ENCODE data around the gene CHD6.

Gene CHD6, protein sequence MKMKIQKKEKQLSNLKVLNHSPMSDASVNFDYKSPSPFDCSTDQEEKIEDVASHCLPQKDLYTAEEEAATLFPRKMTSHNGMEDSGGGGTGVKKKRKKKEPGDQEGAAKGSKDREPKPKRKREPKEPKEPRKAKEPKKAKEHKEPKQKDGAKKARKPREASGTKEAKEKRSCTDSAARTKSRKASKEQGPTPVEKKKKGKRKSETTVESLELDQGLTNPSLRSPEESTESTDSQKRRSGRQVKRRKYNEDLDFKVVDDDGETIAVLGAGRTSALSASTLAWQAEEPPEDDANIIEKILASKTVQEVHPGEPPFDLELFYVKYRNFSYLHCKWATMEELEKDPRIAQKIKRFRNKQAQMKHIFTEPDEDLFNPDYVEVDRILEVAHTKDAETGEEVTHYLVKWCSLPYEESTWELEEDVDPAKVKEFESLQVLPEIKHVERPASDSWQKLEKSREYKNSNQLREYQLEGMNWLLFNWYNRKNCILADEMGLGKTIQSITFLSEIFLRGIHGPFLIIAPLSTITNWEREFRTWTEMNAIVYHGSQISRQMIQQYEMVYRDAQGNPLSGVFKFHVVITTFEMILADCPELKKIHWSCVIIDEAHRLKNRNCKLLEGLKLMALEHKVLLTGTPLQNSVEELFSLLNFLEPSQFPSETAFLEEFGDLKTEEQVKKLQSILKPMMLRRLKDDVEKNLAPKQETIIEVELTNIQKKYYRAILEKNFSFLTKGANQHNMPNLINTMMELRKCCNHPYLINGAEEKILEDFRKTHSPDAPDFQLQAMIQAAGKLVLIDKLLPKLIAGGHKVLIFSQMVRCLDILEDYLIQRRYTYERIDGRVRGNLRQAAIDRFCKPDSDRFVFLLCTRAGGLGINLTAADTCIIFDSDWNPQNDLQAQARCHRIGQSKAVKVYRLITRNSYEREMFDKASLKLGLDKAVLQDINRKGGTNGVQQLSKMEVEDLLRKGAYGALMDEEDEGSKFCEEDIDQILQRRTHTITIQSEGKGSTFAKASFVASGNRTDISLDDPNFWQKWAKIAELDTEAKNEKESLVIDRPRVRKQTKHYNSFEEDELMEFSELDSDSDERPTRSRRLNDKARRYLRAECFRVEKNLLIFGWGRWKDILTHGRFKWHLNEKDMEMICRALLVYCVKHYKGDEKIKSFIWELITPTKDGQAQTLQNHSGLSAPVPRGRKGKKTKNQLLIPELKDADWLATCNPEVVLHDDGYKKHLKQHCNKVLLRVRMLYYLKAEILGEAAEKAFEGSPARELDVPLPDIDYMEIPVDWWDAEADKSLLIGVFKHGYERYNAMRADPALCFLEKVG (N-terminal part only)

GRCh38 chr20:41617902-41618806, at the start of gene CHD6:
CHD6 (minus strand) TSS chr20:41618377; CDS start chr20:41551337, 67,040 bp downstream.
- FAIRE-seq, result peak; percentile 96
- DNase-seq (ENCODE audit: insufficient read length, low spot score), result peak; percentile 99

- no peak for DNase-seq (ENCODE audit: insufficient read length, low spot score)
- FAIRE-seq, result peak; percentile 42
These were observed 46.4 kb upstream of the CHD6 start for GRCh38 chr20:41664584-41664983.

GRCh38 chr20:41657655-41658054, 39.5 kb upstream of the CHD6 start:
- no peak for FAIRE-seq

GRCh38 chr20:41655962-41656618, 37.9 kb upstream of the CHD6 start:
- FAIRE-seq (no peak), DNase-seq (ENCODE audit: insufficient read length, low spot score) (no peak)

More at GRCh38 chr20:41657655-41658054, 39.5 kb upstream of the CHD6 start:
- DNase-seq (ENCODE audit: insufficient read length, low spot score), result no peak

DNA sequence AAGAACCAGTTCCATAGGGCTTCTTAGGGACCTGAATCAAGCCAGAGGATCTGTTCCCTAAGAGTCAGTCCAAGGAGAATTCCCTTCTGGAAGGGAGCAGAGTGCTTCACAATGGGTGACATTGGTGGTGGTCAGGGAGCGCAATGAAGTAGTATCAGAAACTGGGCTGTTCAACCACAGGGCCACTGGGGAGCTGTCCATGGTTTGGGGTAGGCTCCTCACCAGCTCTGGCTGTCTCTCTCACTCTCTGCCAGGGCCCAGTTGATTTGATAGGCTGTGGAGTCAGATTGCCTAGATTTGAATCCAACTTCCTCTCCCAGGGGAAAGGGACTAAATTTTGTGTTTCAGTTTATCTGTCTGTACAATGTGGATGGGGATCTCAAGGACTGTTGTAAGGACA, 36.7 kb upstream of the CHD6 start:
- DNase-seq (ENCODE audit: insufficient read length, low spot score), result no peak
- FAIRE-seq, result no peak

- no peak for FAIRE-seq
- no peak for DNase-seq (ENCODE audit: insufficient read length, low spot score)
These were observed 36.1 kb upstream of the CHD6 start for GRCh38 chr20:41654292-41654691.

DNA sequence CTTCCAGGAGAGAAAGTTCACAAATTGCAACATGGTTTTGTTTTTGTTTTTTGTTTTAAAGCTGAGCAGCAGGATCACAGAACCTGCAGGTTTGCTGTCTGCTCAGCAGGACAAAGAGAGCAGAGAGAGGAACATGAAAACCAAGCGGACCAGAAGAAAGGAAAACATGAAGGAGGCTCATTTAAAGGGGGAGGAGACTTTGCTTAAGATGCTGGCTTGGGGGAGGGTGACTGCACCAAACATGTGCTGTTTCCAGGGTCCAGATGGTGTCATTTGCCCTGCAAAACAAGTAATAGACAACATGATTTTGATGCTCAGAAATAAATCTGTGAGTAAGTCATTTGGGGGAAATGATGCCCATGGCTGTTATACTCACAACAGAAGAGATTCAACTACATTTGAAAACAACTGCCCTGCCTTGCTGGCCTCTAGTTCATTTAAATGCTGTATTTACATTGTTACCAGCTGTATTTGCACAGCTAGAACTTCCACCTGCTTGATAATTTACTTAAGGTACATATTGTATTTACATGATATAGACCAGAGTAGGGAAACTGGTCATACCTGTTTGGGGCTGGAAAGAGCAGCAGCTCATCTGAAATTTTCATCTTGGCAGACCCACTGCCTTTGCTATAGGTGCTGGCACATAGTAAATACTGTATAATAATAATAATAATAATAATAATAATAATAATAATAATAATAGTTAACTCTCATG, 32.2 kb upstream of the CHD6 start:
- FAIRE-seq, result no peak
- DNase-seq (ENCODE audit: insufficient read length, low spot score), result no peak

GRCh38 chr20:41649489-41649888, 31.3 kb upstream of the CHD6 start:
- FAIRE-seq, result peak; percentile 14
- DNase-seq (ENCODE audit: insufficient read length, low spot score), result no peak

GRCh38 chr20:41645372-41645771, 27.2 kb upstream of the CHD6 start:
- no peak for FAIRE-seq
- DNase-seq (ENCODE audit: insufficient read length, low spot score), result no peak

DNA sequence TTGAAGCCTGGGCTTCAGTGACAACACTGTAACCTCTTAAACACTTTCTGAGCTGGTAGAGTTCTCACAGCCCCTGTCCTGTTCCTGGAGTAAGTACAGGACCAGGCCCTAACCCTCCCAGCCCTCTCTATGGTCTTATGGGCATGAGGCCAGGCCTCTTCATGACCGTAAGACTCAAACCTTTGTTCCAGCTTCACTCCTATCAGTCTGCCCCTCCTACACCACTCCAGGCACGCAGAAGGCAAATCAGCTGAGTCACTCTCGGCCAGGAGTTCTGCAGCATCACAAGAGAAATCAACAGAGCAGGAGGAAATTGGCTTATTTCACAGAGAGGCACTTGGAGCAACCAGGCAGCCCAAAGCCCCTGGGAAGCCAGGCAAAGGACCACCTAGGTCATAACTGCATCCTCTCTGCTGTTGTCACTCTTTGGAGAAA, 25.3 kb upstream of the CHD6 start:
- DNase-seq (ENCODE audit: insufficient read length, low spot score), result no peak
- no peak for FAIRE-seq

DNA sequence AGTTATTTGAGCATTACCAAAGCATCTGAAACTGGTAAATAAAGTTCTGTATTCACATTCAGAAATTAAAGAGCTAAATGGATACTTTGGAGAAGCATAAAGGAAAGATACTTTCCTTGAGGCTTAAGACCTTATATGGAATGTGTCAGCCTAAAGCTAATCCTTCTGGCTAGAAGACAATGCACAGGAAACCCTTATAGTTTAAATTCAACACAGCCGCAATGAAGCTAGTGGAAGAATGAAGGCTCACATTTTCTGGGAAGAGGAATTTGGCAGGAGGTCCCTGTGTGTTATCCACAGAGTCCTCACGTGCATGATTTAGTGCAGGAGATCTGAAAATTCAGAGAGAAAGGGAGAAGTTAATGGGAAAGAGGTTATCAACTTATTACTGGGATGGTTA, 21.5 kb upstream of the CHD6 start:
- DNase-seq (ENCODE audit: insufficient read length, low spot score) (no peak), FAIRE-seq (no peak)

DNA sequence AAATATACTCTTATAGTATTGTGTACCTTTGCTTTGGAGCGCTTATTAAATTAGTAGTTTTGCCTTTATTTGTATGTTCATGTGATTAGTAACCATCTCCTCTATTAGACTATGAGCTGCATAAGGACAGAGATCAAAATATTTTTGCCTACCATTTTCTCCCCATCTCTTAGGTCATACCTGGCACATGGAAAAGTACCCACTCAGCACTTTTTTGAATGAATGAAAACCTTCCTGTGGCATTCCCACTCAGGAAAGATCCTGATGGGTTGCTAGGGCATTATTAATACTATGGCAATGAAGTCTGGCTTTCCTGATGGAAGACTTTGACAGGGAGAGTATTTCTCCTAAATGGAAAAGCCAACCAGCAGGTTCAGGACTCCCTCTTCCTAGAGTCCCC, 20.3 kb upstream of the CHD6 start:
- DNase-seq (ENCODE audit: insufficient read length, low spot score) (no peak), FAIRE-seq (no peak)

- DNase-seq (ENCODE audit: insufficient read length, low spot score) (no peak), FAIRE-seq (no peak)
These were observed 17.0 kb upstream of the CHD6 start for GRCh38 chr20:41635158-41635557.

GRCh38 chr20:41632896-41633295, 14.7 kb upstream of the CHD6 start:
- FAIRE-seq (no peak), DNase-seq (ENCODE audit: insufficient read length, low spot score) (no peak)

- DNase-seq (ENCODE audit: insufficient read length, low spot score), result no peak
- FAIRE-seq, result no peak
These were observed 13.6 kb upstream of the CHD6 start for GRCh38 chr20:41631826-41632225.

DNA sequence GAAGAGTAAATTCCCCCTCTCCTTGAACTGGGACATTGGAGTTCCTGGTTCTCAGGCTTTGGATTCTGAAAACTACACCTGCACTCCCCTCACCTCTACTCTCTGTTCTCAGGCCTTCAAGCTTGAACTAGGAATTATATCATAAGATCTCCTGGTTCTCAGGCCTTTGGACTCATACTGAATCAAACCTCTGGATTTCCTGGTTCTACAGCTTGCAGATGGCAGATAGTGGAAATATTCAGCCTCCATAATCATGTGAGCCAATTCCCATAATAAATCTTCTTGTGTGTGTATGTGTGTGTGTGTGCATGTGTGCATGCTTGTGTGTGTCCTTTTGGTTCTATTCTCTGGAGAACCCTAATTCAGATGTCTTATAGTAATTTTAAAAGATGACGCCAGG, 12.7 kb upstream of the CHD6 start:
- FAIRE-seq (no peak), DNase-seq (ENCODE audit: insufficient read length, low spot score) (no peak)

GRCh38 chr20:41627611-41628244, 9.6 kb upstream of the CHD6 start:
- DNase-seq (ENCODE audit: insufficient read length, low spot score) (no peak), FAIRE-seq (no peak)

DNA sequence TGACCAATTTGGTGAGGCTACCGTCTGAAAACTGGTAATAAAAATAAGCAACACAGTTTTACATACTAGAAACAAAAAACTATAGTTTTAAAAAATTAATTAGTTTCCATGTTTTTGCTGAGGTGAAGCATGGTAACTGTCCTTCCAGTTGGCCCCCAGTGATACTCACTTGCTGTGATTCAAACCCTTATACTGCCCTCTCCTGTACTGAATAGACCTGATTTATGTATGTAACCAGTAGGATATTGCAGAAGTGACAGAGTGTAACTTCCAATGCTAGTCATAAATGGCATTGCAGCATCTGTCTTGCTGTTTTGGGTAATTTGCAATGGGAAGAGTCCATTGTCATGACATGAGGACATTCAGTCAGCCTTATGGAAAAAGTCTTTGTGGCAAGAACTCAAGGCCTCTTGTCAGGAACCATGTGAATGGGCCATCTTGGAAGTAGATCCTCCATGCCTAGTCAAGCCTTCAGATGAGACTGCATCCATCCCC, 8.9 kb upstream of the CHD6 start:
- FAIRE-seq, result no peak
- DNase-seq (ENCODE audit: insufficient read length, low spot score), result no peak
